Islet of Langerhans (tissue), 1 donor: Measurements from ENCODE around the gene PNMA6F.
A peak's percentile ranks its signal among the peaks of the same experiment; 100 is the strongest.
"Not testable (repeated sequence)": the region's sequence is repeated elsewhere in the genome, so short reads cannot be mapped to it uniquely, and the experiment has no call there.

Experiments
- FAIRE-seq: peaks from one replicate; lab custom pipeline; 2011; peaks lifted over from hg19 to GRCh38; lab: Jason Lieb, UNC

PNMA6F gene

DNA sequence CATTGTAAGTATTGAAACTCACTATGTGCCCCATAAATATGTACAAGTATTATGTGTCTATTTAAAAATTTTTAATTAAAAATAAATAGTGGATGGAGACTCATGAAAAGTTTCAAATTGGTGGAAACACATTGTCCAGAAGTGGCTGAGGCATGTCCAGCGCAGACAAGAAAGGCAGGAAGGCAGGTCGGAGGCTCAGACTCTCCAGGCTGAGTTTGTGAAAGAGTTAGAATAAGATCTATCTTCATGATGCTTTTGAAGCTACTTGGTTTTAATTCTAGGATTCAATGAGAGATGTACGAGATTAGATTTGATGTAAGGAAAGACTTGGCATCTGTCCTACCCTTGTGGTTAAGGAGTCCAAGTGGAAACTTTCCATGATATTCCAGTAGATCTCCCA lies 19.8 kb downstream of the PNMA6F start:
- no peak for FAIRE-seq

- FAIRE-seq, result no peak
These were observed 21.7 kb downstream of the PNMA6F start for GRCh38 chrX:153299855-153300254.

GRCh38 chrX:153297376-153297775 lies 24.2 kb downstream of the PNMA6F start:
- no peak for FAIRE-seq

- FAIRE-seq, result peak; percentile 97
These were observed 28.0 kb downstream of the PNMA6F start for GRCh38 chrX:153293485-153294071.

DNA sequence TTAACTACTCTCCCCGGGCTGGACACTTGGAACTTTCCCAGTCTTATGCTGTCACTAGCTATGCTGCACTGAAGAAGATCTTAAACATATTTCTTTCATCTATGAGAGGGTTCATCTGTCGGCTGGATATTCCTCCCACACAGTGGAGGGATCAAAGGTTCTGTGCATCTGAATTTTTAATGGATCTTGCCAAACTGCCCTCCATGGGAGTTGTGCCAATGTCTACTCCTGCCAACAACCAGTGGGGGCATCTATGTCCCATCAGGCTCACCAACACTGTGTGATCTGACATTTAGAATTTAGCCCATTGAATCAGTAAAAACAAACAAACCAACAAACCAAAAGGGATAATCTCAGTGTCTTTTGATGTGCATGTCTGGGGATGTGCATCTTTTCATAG lies 32.8 kb downstream of the PNMA6F start:
- peak; percentile 33 for FAIRE-seq

GRCh38 chrX:153285678-153286077 lies 35.9 kb downstream of the PNMA6F start:
- FAIRE-seq, result not testable (repeated sequence)

GRCh38 chrX:153283982-153284381 lies 37.6 kb downstream of the PNMA6F start:
- FAIRE-seq, result not testable (repeated sequence)

- FAIRE-seq, result not testable (repeated sequence)
These were observed 39.8 kb downstream of the PNMA6F start for GRCh38 chrX:153281784-153282183.

DNA sequence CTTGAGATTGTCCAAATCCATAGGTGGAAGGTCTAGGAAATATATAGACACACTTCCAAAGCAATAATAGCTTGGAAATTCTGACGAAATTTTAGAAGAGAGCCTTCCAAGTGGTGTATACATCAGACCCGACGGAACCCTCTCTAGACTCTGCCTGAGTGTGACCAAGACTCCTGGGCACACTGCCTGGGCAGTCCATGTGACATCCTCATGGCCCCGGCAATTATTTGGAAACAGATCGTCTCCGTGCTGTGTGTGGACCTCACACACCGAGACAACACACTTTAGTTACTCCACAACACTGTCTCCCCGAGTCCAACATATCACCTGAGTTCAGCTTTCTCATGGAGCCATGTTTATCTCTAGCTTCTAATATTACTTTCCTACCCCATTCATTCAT lies 42.3 kb downstream of the PNMA6F start:
- not testable (repeated sequence) for FAIRE-seq

DNA sequence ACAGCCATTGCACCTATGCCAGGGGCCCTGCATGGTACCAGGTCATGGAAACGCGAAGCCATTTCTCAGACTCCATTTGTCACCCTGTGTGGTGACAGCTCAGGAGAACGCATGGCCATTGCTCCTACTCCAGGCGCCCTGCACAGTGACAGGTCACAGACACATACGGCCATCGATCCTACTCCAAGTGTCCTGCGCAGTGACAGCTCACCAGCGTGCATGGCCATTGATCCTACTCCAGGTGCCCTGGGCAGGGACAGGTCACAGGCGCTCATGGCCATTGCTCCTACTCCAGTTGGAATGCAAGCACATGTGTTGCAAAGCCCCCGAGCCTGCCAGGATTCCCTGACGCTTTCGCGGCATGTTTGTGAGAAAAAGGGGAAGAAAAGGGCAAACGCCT lies 45.5 kb downstream of the PNMA6F start:
- not testable (repeated sequence) for FAIRE-seq

GRCh38 chrX:153275418-153275817 lies 46.1 kb downstream of the PNMA6F start:
- not testable (repeated sequence) for FAIRE-seq

DNA sequence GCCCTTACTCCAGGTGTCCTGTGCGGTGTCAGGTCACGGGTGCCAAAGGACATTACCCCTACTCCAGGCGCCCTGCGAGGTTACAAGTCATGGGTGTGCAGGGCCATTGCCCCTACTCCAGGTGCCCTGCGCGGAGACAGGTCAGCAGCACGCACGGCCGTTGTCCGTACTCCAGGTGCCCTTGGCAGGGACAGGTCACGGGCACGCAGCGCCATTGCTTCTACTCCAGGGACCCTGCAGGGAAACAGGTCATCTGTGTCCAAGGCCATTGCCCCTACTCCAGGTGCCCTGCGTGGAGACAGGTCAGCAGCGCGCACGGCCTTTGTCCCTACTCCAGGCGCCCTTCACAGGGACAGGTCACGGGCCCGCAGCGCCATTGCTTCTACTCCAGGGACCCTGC lies 49.0 kb downstream of the PNMA6F start:
- not testable (repeated sequence) for FAIRE-seq

GRCh38 chrX:153272070-153272469 lies 49.5 kb downstream of the PNMA6F start:
- FAIRE-seq, result not testable (repeated sequence)
